Fibroblast of peridontal ligament (primary cell): ENCODE data around the gene SACM1L.
"Not testable (repeated sequence)": the region's sequence is repeated elsewhere in the genome, so short reads cannot be mapped to it uniquely, and the experiment has no call there.

Experiments used
- DNase-seq: peaks from one replicate; pipeline ENCODE4 v3.0.0-alpha.2; 2010; ENCODE audit errors: extremely low read depth

The SACM1L gene

DNA sequence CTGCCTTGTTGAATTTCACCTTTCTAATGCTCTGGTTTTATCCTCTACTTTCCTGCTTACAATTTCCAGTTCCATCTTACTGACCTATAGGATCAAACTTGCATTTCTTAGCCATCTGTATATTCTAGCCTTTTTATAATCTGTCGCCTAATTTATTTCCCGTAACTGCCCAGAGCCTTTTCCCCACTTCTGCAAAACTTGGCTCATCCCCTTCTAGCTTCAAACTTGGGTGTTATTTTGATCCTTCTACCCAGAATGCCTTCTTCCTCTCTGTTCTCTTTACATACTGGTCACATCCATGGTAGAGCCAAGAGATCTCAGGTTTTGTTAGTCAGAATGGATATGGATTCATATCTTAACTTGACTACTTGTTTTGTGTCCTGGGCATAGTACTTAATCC lies 2.6 kb downstream of the SACM1L start:
- no peak for DNase-seq

DNA sequence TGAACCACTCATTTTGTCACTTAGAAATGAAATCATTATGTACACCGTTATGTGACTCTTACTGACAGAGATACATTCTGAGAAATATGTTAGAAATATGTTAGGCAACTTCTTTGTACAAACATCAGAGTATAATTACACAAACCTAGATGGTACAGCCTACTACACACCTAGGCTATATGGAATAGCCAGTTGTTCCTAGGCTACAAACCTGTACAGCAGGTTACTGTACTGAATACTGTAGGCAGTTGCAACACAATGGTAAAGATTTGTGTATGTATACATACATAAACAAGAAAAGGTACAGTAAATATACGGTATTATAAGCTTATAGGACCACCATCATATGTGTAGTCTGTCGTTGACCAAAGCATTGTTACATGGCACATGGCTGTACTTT lies 3.7 kb downstream of the SACM1L start:
- no peak for DNase-seq

DNA sequence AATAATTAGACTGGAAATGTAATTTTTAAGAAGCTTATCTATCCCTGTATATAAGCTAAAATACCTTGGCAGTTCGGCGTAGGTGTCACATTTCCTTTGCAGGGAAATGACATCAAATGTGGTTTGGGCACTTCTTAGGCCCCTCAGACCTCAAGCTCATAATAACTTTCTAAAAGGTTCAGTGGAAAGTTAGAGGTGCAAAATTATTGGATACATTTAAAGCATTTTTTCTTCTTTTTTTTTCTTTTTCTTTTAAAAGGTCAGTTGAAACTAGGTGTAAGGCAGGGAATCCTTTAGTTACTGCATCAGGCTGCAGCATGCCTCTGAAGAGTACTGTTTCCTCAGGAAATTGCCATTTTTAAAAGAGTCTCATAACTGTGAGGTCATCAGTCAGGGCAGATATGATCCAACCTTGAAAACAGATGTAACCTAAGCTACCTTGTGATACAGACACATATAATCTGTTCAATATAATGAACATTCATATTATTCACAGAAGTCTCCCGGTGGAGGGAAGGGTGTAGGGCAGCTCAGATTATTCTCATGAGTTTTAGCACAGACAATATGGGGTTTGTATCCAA lies 4.8 kb downstream of the SACM1L start:
- DNase-seq = no peak

DNA sequence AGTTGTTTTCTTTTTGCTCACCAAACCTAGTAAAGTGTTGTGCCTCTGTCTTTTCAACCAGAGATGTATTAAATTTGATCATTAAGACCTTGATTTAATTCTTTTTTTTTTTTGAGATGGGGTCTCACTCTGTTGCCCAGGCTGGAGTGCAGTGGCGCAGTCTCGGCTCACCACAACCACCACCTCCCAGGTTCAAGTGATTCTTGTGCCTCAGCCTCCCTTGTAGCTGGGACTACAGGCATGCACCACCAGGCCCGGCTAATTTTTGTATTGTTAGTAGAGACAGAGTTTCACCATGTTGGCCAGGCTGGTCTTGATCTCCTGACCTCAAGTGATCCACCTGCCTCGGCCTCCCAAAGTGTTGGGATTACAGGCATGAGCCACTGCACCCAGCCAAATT lies 6.0 kb downstream of the SACM1L start:
- not testable (repeated sequence) for DNase-seq

DNA sequence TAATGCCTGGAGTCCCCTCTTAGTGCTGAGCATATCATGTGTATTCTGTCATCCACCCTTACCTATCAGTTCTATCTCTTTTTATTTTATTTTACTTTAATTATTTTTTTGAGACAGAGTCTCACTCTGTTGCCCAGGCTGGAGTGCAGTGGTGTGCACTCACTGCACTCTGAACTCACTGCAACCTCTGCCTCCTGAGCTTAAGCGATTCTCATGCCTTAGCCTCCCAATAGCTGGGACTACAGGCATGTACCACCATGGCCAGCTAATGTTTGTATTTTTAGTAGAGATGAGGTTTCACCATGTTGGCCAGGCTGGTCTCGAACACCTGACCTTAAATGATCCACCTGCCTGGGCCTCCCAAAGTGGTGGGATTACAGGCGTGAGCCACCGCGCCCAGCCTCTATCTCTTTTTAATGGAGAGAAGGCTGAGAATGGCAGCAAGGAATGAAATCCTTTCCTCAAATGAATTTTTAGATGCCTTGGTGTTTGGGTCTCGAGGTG lies 11.4 kb downstream of the SACM1L start:
- DNase-seq = no peak

DNA sequence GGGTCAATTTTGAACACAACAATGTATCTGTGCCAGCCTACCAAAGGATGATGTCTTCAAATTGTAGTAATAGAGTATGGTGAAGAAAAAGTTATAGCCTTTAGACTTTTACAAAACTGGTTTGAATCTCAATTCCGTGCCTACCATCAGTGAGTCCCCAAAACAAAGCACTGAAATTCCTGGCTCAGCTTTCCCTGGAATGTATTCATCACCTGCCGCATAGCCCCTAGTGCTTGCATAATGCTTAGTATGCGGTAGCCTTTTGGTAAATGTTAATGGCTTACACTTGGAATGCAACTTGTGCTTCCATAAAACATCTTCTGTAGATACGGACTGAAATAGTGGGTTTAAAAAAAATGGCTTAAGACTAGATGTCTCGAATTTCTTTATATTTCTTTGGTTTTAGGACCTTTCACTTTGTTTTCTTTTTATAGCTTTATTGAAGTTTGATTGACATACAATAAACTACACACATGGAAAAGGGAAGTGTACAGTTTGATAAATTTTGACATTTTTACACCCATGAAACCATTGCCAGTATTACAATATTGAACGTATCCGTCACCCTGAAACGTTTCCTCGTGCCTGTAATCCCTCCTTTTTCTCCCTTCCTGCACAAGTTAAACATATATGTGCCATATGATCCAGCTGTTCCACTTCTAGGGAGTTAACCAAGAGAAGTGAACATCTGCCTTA lies 12.1 kb downstream of the SACM1L start:
- no peak for DNase-seq

DNA sequence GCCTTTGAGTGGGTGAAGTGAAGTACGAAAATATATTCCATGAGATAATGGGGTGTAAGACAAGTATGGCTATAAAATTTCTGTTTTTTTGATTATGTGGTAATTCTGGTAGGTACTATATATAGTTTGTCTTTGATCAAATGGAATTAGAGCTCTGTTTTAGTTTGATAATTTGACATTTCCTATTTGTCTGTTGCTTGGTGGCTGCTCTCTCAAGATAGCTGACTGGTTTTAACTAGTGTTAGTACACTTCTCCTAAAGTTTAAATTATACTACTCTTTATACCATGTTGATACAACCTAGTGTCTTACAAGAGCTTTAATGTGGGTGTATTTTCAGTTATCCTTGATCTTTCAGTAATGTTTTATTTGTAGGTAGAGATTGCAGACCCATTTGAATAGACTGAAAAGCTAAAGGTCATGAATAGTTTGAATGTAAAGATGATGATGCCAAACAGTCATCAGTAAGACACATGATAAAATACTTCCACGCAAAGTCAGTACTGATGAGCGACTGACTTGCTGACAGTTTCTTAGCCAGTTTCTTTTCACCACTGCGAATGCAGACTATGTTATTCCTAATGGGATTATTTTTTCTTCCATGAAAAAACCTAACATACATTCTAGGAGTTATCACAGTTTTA lies 15.2 kb downstream of the SACM1L start:
- no peak for DNase-seq

DNA sequence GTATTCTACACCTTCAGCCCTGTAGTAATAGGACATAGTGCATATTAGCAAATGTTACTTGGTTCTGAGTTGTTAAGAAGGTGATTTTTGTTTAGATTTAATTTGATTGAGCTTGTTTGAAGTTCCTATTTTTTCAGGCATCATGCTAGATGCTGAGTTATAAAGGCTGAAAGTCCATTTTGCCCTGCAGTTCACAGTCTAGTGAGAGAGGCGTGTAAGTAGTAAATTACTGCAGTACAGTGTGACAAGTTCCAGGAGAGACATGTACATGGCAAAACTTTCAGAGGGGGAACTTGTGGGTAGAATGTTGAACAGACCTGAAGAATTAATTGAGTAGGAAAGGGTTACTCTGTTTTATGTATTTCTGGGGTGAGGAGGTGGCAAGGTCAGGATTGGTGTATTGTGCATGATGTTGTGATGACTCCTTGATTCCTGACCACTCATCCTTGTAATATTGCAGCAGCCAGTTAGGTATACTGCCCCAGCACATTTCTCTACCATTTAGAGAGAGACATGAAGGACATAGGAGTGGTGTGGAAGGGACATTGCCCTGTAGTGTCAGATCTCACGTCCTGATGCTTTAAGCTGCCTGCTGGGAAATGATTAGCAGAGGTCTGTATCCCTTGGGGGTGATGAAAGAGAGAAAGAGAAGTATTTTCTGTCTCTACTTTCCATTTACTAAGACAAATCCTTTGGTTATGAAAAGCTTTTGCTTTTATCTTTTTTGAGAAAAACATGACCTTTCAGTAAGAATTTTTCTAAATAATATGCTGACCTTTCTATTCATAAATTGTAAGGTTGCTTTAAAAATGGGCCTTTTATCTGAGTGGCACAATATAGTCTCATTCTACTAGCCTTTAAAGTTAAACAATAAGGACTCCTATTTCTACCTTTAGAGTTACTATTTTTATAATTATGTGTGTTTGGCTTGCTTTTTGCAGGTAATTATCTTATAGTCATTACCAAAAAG lies 16.9 kb downstream of the SACM1L start:
- DNase-seq = no peak

DNA sequence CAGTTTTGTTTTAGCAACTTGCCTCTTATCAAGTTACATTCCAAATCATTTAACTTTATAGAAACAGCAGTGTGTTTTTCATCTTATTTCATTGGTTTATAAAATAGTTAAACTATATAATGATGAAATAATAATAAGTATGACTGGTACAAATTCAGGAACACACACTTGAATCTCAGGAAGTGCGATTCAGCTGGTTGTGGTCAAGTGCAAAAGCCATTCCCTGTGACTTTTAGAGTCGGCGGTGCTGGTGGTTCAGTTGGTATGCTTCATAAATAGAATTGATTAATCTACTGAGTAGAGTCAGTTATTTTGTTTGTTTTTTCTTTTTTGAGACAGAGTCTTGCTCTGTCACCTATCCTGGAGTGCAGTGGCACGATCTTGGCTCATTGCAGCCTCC lies 22.7 kb downstream of the SACM1L start:
- no peak for DNase-seq

DNA sequence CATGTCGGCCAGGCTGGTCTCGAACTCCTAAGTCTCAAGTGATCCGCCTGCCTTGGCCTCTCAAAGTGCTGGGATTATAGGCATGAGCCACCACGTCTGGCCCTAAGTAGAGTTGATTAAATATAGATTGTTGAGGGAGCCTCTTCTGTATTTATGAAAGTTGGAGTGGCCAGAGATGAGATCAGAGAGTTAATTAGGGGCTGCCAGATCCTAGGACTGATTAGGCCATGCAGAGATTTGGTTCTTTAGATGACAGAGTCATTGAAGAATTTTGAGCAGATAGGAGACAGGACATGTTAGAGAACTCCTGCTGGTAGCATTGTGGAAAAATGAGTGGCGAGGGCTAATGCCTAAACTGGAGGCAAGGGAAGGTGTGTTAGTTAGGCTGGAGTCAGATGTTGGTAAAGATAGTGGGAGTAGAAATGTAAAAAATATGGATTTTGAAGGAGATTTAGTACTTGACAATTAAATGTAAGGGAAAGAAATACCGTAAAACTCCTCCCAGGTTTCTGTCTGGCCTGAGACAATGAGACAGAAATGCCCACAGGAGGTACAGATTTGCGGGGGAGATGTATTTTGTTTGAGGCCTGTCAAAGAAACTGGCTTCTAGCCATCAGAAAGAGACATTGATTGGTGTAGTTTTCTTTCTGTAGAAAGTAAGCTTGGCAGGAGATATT lies 23.4 kb downstream of the SACM1L start:
- DNase-seq = no peak

DNA sequence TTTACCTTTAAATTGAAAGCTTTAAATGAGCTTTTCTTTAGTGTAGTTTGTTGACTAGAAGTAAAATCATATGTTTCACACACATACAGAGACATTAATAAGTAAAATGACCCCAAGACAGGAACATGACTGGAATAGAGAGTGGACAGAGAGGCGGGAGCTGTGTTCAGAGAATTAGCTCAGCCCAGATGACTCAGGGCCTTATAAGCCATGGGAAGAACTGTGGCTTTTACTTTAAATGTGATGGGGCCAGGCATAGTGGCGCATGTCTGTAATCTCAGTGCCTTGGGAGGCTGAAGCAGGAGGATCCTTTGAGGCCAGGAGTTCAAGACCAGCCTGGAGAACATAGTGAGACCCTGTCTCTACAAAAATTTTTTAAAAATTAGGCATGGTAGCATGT lies 26.7 kb downstream of the SACM1L start:
- no peak for DNase-seq

DNA sequence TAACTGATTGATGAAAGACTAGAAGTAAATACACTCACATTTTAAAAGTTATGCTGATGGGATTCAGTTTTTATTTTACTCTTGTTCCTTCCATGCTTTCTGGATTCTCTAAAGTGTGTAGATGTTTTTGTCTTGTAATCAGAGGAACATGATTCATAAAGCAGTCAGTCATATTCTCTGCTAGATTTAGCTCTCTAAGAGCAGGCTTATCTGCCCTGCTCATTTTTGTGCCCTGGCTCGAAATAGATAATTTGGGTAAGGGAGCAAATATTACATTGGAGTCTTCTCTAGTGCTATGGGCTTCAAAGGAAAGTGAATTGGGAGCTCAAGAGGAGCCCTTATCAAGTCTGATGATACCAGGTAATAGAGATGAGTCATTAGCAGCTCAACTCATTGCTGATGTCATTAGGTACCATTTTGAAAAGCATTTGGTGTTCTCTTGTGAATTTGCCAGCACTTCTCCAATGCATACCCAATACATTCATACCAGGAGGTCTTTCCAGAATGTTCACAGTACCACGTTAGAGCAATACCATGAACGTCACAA lies 27.7 kb downstream of the SACM1L start:
- no peak for DNase-seq

DNA sequence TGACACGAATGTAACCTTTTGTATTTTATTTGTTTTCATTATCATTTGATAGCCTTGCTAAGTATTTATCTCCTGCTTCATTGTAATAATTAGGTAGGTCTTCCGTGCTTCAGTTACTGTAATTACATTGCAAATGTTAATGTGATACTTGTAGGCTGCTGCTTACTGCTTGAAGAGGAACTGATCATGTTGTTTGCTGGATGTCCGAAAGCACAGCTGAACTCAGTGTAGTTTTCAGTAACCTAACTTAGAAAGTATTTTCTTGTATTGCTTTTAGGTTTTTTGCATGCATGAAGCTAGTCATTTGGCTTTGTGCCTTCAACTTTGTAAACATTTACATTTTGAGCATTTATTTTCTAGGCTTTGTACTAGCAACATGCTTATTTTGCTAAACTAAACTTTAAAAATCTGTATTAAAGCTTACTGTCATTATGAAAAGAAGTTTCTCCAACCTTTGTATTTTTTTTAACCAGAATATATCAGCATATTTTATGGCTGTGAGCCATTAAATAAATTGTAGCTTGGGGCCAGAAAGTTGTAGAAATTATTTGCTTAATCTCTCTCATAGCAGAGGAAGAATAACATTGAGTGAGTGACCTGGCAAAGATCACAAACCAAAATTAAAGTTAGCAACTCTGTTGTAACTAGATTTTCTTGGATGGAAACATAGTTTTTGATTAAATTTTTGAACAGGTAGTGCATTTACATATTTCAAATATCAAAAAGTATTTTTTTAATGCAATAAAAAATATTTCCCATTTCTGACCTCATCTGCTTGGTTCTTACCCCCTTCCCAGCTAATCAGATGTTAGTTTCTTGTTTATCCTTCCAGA lies 30.7 kb downstream of the SACM1L start:
- peak; percentile 57 for DNase-seq

DNA sequence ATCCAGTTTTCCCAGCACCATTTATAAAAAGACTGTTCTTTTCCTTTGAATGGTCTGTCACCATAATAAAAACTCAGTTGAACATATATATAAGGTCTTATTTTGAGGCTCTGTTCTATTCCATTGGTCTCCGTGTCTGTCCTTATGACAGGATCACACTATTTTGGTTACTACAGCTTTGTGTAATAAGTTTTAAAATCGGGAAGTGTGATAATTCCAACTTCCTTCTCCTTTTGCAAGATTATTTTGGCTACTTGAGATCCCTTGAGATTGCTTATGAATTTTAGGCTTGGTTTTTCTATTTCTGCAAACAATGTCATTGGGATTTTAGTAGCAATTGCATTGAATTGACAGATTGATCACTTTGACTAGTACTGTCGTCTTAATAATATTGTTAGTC lies 35.7 kb downstream of the SACM1L start:
- DNase-seq = no peak

DNA sequence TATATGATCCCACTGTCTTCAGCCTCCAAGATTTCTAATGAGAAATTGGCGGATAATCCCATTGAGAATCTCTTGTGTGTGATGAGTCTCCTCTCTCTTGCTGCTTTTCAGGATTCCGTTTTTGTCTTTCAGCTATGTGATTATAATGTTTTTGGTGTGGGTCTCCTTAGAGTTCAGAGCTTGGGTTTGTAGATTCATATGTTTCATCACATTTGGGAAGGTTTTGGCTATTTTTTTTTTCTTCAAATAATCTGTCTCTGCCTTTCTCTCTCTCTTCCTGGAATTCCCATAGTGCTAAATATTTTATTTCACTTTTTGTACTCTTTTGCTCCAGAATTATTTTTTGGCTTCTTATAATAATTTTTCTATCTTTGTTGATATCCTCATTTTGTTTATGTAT lies 40.4 kb downstream of the SACM1L start:
- DNase-seq = no peak

DNA sequence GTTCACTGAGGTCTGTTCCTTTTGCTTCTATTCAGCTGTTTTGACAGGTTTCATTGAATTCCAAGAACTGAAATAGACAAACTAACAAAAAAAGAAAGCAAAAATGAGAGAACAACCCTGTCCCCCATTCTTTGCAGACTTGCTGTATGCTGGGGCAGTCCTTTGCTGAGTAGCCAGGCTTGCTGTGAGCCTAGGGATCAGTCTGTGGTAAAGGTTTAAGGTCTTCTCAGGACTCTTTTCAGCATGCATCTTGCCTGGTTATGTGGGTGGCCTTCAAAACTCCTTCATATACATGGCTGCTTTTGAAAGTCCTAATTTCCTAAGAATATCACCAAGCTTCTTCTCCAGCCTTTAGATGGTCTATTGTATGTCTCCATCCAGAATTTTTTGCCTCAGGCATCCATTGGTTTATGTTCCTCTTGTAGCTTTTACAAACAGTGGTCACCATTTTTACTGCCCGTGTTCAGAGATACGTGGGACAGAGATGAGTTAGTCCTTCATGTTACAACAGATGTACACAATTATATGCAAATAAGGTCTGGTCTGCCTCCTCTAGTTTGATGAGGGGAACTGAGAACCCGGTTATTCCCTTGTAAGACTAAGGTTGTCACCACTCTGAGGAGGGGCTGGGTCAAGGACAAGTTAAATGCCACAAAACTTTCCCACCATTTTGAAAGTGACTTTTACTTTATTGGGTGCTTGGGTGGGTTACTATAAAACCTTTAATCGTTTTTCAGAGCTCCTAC lies 41.4 kb downstream of the SACM1L start:
- DNase-seq = no peak

DNA sequence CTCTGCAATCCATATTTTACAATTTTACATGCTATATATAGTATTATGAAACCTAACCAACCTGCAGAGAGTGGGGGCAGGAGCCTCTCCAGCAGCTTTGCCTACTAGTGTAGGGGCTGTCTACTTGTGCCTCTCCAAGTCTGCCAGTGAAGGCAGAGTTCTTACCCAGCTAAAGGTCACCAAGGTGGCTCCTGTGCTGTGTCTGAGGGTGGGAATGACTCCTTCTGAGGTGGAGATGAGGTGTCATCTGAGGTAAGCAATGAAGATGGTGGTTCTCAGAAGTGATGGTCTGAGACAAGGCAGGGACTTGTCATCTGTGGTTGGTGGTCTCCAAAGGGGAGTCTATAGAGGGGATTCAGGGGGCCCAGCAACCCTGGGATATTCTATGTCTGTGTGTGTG lies 47.5 kb downstream of the SACM1L start:
- DNase-seq = no peak

DNA sequence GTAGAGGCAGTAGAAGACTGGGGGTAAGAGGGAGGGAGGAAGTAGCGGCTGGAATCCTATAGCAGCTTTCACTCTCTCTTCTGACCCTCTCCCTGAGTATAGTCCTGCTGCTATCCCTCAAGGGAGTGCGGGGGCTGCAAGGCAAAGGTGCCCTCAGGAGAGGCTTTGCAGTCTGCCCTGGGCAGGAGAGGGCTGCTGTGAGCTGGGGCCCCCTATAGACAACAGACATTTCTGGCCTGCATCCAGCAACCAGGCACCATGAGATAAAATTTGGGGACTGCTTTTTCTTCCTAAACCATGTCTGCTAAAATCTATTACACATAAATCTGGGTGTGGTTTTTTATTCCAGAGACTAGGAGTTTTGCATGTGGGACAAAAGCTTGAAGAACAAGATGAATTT lies 48.0 kb downstream of the SACM1L start:
- DNase-seq = no peak

DNA sequence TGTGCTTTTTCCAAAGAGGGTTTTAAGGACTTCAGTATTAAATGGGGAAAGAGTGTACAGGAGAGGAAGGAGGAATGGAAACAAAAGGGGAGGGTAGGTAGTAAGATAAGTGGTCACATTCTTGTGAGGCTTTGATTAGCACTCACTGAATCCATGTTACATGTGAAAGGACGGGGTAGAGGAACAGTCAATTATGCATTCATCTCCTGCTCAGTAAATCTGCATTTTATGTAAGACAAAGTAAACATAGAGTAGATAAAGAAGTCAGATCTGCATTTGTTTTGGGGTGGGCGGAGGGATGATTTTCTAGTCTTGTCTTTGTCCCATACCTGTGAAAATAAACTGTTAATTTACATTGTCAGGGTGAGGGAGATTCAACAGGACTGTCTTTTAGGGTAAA lies 50.8 kb downstream of the SACM1L start:
- DNase-seq = no peak

DNA sequence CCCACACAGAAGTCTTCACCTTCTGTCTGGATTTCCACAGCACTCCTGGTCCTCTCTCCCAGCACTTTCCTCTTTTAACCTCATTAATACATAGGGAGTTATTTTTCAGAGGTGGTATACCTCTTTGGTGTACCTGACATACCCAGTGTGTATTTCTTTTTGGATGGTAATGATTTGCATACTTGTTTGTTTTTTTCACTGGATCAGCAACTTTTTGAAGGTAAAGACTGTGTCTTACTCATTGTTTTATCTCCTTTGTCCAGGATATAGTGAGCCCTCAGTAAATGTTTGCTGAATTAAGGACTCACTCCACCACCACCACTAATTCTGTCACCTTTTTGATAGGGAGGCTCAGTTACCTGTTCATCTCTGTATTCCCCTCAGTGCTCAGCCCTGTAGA lies 52.1 kb downstream of the SACM1L start:
- no peak for DNase-seq
